B cell (primary cell): ENCODE measurements around the gene NPHS2.

Experiments
- EZH2 ChIP-seq: IDR thresholded peaks from 2 replicates; pipeline ENCODE4 v1.6.1; 2012; ENCODE audit warnings: borderline replicate concordance, low read depth, mild to moderate bottlenecking, moderate library complexity, low read length; ENCODE audit not compliant: insufficient read depth, poor library complexity, severe bottlenecking
- TF ChIP-seq, protein P1 (sequence below): fragments of 200-600 bp; IDR thresholded peaks from one replicate; pipeline ENCODE4 v1.8.0; 2022; ENCODE audit warnings: antibody characterized with exemption, mild to moderate bottlenecking

DNA sequence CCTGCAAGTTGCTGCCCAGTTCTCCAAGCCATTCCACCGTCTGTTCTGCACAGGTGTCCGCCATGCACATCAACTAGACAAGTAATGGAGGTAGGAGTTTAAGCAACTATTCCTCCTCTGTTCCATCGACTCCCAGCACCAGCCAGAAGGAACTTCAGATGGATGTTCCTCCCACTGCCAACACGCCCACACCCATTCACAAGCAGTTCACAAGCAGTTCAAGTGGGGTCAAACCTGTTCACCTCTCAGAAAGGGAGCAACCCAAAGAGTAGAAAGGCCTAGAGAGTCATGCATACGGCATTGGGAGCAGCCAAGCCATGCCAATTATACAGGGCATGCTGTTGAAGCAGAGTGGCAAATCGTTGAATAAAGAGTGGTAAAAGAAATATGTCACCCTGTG, 11.6 kb upstream of the NPHS2 start:
- TF ChIP-seq, protein P1, sequence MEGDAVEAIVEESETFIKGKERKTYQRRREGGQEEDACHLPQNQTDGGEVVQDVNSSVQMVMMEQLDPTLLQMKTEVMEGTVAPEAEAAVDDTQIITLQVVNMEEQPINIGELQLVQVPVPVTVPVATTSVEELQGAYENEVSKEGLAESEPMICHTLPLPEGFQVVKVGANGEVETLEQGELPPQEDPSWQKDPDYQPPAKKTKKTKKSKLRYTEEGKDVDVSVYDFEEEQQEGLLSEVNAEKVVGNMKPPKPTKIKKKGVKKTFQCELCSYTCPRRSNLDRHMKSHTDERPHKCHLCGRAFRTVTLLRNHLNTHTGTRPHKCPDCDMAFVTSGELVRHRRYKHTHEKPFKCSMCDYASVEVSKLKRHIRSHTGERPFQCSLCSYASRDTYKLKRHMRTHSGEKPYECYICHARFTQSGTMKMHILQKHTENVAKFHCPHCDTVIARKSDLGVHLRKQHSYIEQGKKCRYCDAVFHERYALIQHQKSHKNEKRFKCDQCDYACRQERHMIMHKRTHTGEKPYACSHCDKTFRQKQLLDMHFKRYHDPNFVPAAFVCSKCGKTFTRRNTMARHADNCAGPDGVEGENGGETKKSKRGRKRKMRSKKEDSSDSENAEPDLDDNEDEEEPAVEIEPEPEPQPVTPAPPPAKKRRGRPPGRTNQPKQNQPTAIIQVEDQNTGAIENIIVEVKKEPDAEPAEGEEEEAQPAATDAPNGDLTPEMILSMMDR, result no peak
- TF ChIP-seq EZH2, result no peak
